GM08714 (cell line): Measurements from ENCODE around the gene ATCAY.
"Not testable (repeated sequence)": the region's sequence is repeated elsewhere in the genome, so short reads cannot be mapped to it uniquely, and the experiment has no call there.

ENCODE experiments used
- H3K4me3 ChIP-seq: fragments of 200-500 bp; sonication (Bioruptor generic); 2 replicates; pipeline ENCODE4 v1.5.1; 2014; ENCODE audit warnings: mild to moderate bottlenecking, low read length, inconsistent platforms
- ZNF274 ChIP-seq: IDR thresholded peaks from 2 replicates; pipeline ENCODE4 v1.6.1; 2012; ENCODE audit warnings: mild to moderate bottlenecking, low read depth, low read length

Gene ATCAY

GRCh38 chr19:3868770-3869456 lies 11.6 kb upstream of the ATCAY start, which contains the start of gene ZFR2:
TSS of gene ZFR2 (minus strand) at chr19:3869038. CDS start at chr19:3869017, 21 bp downstream.
- TF ChIP-seq ZNF274, result no peak
- no peak within 1 kb of the TSS for H3K4me3 ChIP-seq

- no peak for TF ChIP-seq ZNF274
- no peak overlapping the region for H3K4me3 ChIP-seq
Observed at GRCh38 chr19:3873151-3873550, 7.3 kb upstream of the ATCAY start.

GRCh38 chr19:3874695-3875094 lies 5.8 kb upstream of the ATCAY start:
- not testable (repeated sequence) for H3K4me3 ChIP-seq

GRCh38 chr19:3879656-3880055 lies 829 bp upstream of the ATCAY start:
- no peak for TF ChIP-seq ZNF274
- no peak overlapping the region for H3K4me3 ChIP-seq

GRCh38 chr19:3881272-3882040 lies 971 bp downstream of the ATCAY start:
- TF ChIP-seq ZNF274, result no peak

GRCh38 chr19:3882041-3882384 lies 1.5 kb downstream of the ATCAY start:
- no peak for TF ChIP-seq ZNF274
- no peak overlapping the region for H3K4me3 ChIP-seq

More at GRCh38 chr19:3881272-3882040, 971 bp downstream of the ATCAY start:
- no peak overlapping the region for H3K4me3 ChIP-seq

- no peak overlapping the region for H3K4me3 ChIP-seq
- TF ChIP-seq ZNF274, result no peak
Observed at GRCh38 chr19:3890591-3890990, 10.1 kb downstream of the ATCAY start.

- H3K4me3 ChIP-seq, result no peak overlapping the region
- TF ChIP-seq ZNF274, result no peak
Observed at GRCh38 chr19:3893509-3894179, 13.2 kb downstream of the ATCAY start.

GRCh38 chr19:3894959-3895358 lies 14.5 kb downstream of the ATCAY start:
- not testable (repeated sequence) for H3K4me3 ChIP-seq

GRCh38 chr19:3895788-3896187 lies 15.3 kb downstream of the ATCAY start:
- no peak overlapping the region for H3K4me3 ChIP-seq
- TF ChIP-seq ZNF274, result no peak

- no peak for TF ChIP-seq ZNF274
- H3K4me3 ChIP-seq, result no peak overlapping the region
Observed at GRCh38 chr19:3897936-3898335, 17.5 kb downstream of the ATCAY start.

GRCh38 chr19:3898426-3898825 lies 17.9 kb downstream of the ATCAY start:
- TF ChIP-seq ZNF274, result no peak
- H3K4me3 ChIP-seq, result no peak overlapping the region

GRCh38 chr19:3899531-3900294 lies 19.2 kb downstream of the ATCAY start:
- TF ChIP-seq ZNF274, result no peak
- H3K4me3 ChIP-seq, result no peak overlapping the region

GRCh38 chr19:3902317-3902973 lies 22.0 kb downstream of the ATCAY start:
- H3K4me3 ChIP-seq, result no peak overlapping the region
- no peak for TF ChIP-seq ZNF274
